ENCODE measurements around the gene CAMK2N2. TPM values are rescaled to one million over a fixed set of nuclear protein-coding genes. Genes with fewer than 3 reads are reported as not detected.

Gene CAMK2N2
- polyA plus RNA-seq, 1 donor (not counting 4 experiments of a cell fraction or from before 2014, with no cell fraction given): 0.18 TPM

DNA sequence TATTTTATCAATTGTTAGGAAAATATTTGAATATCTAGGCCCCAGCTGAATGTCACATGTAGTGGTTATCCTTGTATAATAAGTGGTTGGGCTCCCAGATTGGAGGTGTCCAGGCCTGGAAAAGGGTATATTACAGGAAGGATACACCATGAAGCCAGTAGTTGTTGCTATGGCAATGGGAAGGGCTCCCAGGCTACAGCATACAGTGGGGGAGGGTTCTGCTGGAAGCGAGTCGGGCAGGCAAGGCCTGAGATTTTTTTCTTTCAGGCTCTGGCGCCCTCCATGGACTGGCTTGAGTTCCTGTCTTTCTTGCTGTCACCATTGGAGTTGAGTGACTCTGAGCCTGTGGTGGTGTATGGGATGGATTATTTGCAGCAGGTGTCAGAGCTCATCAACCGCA lies 23.3 kb upstream of the CAMK2N2 start:
- Histone ChIP-seq H3K4me3 (ENCODE audit: control insufficient read depth in 2 of 3, extremely low read depth in 1 of 3, insufficient read depth in 2 of 3, low read depth in 1 of 3, low read length in 3 of 3) (no peak overlapping the region), H3K4me2 (ENCODE audit: control insufficient read depth, extremely low read depth, insufficient read depth, low read depth, low read length) (no peak overlapping the region), H3K27me3 (ENCODE audit: control insufficient read depth, extremely low read depth, insufficient read depth, low read length) (no peaks in the 10 kb centered on the region), H4K20me1 (ENCODE audit: control insufficient read depth, extremely low read depth, insufficient read depth, low read length) (no peaks in the 10 kb centered on the region), H3K27ac (ENCODE audit: control insufficient read depth, insufficient read depth, low read length) (no peak overlapping the region), H3K36me3 (ENCODE audit: control insufficient read depth in 2 of 2, extremely low read depth in 1 of 2, insufficient read depth in 2 of 2, low read length in 2 of 2) (no peaks in the 10 kb centered on the region), H3K79me2 (ENCODE audit: control insufficient read depth, insufficient read depth, low read length) (no peaks in the 10 kb centered on the region), H3K9me1 (ENCODE audit: control insufficient read depth, extremely low read depth, insufficient read depth, low read length) (no peaks in the 10 kb centered on the region), H2AFZ (ENCODE audit: control insufficient read depth, low read length) (no peak overlapping the region), H3K4me1 (ENCODE audit: control insufficient read depth, extremely low read depth, insufficient read depth, low read length) (no peaks in the 10 kb centered on the region), H3K9ac (ENCODE audit: control insufficient read depth, extremely low read depth, insufficient read depth, low read length) (no peak overlapping the region), H3K9me3 (ENCODE audit: control insufficient read depth, low read depth, low read length) (no peaks in the 10 kb centered on the region)
- FAIRE-seq (no peak), DNase-seq (ENCODE audit: low read depth, low spot score) (no peak)
- dilution Hi-C loops (cut with MboI; ENCODE audit: extremely low pct_ligation_motif_present, low sequenced_read_pairs): no loop called here
- TF ChIP-seq EZH2 (IDR thresholded peaks at IDR 0.05; ENCODE audit: low read length): no peak
- TF ChIP-seq, protein P1, sequence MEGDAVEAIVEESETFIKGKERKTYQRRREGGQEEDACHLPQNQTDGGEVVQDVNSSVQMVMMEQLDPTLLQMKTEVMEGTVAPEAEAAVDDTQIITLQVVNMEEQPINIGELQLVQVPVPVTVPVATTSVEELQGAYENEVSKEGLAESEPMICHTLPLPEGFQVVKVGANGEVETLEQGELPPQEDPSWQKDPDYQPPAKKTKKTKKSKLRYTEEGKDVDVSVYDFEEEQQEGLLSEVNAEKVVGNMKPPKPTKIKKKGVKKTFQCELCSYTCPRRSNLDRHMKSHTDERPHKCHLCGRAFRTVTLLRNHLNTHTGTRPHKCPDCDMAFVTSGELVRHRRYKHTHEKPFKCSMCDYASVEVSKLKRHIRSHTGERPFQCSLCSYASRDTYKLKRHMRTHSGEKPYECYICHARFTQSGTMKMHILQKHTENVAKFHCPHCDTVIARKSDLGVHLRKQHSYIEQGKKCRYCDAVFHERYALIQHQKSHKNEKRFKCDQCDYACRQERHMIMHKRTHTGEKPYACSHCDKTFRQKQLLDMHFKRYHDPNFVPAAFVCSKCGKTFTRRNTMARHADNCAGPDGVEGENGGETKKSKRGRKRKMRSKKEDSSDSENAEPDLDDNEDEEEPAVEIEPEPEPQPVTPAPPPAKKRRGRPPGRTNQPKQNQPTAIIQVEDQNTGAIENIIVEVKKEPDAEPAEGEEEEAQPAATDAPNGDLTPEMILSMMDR (optimal IDR thresholded peaks at IDR 0.05 in 1 of 3, IDR thresholded peaks at IDR 0.05 in 1 of 3, conservative IDR thresholded peaks at IDR 0.05 in 1 of 3; ENCODE audit: extremely low read depth in 1 of 3, insufficient read depth in 2 of 3, low read length in 3 of 3): peak; percentile 43 to 58 (median 51)

DNA sequence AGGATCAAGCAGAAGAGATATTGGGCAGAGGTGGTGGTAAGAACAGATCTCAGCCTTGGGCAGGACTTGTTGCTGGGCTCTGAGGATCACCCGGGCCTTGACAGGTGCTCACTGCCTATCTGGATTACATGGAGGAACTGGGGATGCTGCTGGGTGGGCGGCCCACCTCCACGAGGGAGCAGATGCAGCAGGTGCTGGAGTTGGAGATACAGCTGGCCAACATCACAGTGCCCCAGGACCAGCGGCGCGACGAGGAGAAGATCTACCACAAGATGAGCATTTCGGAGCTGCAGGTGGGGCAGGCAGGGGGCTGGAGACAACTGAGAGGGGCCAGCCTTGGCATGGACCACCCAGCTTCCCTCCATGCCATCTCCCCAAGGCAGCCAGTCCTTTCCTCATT lies 22.3 kb upstream of the CAMK2N2 start:
- Histone ChIP-seq H2AFZ (ENCODE audit: control insufficient read depth, low read length) (no peak overlapping the region), H3K9me3 (ENCODE audit: control insufficient read depth, low read depth, low read length) (no peaks in the 10 kb centered on the region), H3K4me3 (ENCODE audit: control insufficient read depth in 2 of 3, extremely low read depth in 1 of 3, insufficient read depth in 2 of 3, low read depth in 1 of 3, low read length in 3 of 3) (no peak overlapping the region), H3K9ac (ENCODE audit: control insufficient read depth, extremely low read depth, insufficient read depth, low read length) (no peak overlapping the region), H3K27ac (ENCODE audit: control insufficient read depth, insufficient read depth, low read length) (no peak overlapping the region), H3K27me3 (ENCODE audit: control insufficient read depth, extremely low read depth, insufficient read depth, low read length) (peaks cover under 1% of the 10 kb centered on the region), H3K4me2 (ENCODE audit: control insufficient read depth, extremely low read depth, insufficient read depth, low read depth, low read length) (no peak overlapping the region), H3K9me1 (ENCODE audit: control insufficient read depth, extremely low read depth, insufficient read depth, low read length) (no peaks in the 10 kb centered on the region), H3K36me3 (ENCODE audit: control insufficient read depth in 2 of 2, extremely low read depth in 1 of 2, insufficient read depth in 2 of 2, low read length in 2 of 2) (no peaks in the 10 kb centered on the region), H3K4me1 (ENCODE audit: control insufficient read depth, extremely low read depth, insufficient read depth, low read length) (no peaks in the 10 kb centered on the region), H4K20me1 (ENCODE audit: control insufficient read depth, extremely low read depth, insufficient read depth, low read length) (no peaks in the 10 kb centered on the region), H3K79me2 (ENCODE audit: control insufficient read depth, insufficient read depth, low read length) (no peaks in the 10 kb centered on the region)
- dilution Hi-C loops (cut with MboI; ENCODE audit: extremely low pct_ligation_motif_present, low sequenced_read_pairs): no loop called here
- DNase-seq (ENCODE audit: low read depth, low spot score) (no peak), FAIRE-seq (no peak)
- no peak for TF ChIP-seq EZH2 (IDR thresholded peaks at IDR 0.05; ENCODE audit: low read length)
- TF ChIP-seq, protein P1 (optimal IDR thresholded peaks at IDR 0.05 in 1 of 3, IDR thresholded peaks at IDR 0.05 in 1 of 3, conservative IDR thresholded peaks at IDR 0.05 in 1 of 3; ENCODE audit: extremely low read depth in 1 of 3, insufficient read depth in 2 of 3, low read length in 3 of 3): no peak

Measured in keratinocyte (primary cell).